ENCODE measurements around the gene ESR2. TPM values are rescaled to one million over a fixed set of nuclear protein-coding genes. Genes with fewer than 3 reads are reported as not detected.
"Not testable (repeated sequence)": the region's sequence is repeated elsewhere in the genome, so short reads cannot be mapped to it uniquely, and the experiment has no call there.

ESR2 gene
- total RNA-seq, 4 donors from 2014 or later, result 1.4 to 1.6 (median 1.5) TPM

DNA sequence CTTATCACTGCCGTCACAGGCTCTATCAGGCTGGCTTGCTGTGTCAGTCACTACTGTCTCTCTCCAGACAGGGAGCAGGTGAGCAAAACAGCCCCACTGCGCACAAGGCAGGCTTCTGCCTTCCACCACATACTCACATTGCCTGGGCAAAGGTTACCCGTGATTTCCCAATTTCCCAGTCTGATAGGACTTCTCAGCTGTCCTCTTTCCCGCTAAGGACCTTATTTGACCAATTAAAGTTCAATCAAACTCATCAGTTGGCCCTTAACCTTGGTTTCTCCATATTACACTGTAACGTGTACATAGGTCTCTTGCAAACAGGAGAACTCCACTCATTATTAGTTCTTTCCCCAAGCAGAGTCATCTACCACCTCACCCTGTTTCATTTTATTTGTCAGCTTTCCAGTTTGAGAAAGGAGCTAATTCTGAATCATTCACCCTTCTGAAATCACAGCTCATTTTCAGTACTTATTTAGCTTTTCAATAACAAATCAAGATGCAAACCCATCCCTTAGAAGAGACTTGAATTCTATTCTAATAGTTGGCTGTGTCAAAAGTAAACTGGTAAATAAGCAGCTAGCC is 170.8 kb downstream of the ESR2 start:
- no peak for ATAC-seq (ENCODE audit: low FRiP score)
- DNase-seq (ENCODE audit: low spot score), result no peak
- TF ChIP-seq, protein P1, sequence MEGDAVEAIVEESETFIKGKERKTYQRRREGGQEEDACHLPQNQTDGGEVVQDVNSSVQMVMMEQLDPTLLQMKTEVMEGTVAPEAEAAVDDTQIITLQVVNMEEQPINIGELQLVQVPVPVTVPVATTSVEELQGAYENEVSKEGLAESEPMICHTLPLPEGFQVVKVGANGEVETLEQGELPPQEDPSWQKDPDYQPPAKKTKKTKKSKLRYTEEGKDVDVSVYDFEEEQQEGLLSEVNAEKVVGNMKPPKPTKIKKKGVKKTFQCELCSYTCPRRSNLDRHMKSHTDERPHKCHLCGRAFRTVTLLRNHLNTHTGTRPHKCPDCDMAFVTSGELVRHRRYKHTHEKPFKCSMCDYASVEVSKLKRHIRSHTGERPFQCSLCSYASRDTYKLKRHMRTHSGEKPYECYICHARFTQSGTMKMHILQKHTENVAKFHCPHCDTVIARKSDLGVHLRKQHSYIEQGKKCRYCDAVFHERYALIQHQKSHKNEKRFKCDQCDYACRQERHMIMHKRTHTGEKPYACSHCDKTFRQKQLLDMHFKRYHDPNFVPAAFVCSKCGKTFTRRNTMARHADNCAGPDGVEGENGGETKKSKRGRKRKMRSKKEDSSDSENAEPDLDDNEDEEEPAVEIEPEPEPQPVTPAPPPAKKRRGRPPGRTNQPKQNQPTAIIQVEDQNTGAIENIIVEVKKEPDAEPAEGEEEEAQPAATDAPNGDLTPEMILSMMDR (IDR thresholded peaks at IDR 0.05), result no peak

DNA sequence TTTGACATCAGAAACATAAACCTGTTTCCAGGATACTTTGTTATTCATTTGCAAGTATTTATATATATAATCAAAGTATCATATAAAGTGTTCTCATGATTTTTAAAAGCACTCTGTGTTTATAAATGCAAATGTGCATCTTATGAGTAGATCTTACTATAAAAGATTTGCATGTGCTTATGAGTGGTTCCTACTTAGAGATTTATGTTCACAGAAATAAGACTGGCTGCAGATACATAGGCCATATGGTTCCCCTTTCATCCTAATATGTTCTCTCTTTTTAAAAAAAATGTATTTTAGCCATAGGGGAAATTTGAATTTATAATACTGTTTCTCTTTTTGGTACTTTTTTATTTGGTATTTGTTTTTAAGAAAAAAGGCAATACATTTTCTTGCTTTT is 174.2 kb downstream of the ESR2 start:
- ATAC-seq (ENCODE audit: low FRiP score) (no peak), DNase-seq (ENCODE audit: low spot score) (no peak)
- TF ChIP-seq, protein P1 (IDR thresholded peaks at IDR 0.05), result no peak

DNA sequence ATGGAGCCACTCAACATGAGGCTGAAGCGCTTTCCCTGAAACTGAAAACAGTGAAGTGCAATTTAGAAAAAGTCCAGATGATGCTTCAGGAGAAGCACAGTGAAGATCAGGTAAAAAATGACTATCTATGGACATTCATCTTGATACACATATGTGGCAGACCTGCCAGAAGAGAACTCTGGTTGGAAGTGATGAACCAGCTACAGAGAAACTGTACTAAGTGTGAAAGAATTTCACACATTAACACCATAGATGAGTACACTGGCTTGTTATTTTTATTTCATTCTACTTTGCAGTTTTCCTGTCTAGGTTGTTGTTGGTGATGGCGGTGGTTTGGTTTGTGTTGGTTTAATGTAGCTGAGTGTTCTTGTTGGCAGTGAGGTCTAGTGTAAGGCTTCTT is 174.7 kb downstream of the ESR2 start:
- TF ChIP-seq, protein P1 (IDR thresholded peaks at IDR 0.05), result no peak
- DNase-seq (ENCODE audit: low spot score) (no peak), ATAC-seq (ENCODE audit: low FRiP score) (no peak)

DNA sequence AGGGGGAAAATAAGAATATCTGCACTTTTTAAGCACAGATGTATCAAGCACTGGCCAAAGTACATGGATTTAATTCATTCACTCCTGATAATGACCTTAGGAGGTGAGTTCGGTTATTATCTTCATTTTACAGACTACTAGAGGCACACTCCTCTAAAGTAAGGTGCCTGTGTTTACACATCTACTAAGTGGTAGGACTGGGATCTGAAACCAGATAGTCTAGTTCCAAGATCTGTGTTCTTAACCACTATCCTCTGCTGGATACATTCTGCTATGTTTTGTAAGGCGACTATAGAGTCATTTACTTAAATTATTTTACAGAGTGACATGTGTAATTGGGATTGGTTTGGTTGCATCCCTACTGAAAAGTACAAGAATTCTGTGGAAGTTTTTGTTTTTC is 175.3 kb downstream of the ESR2 start:
- TF ChIP-seq, protein P1 (IDR thresholded peaks at IDR 0.05), result no peak

DNA sequence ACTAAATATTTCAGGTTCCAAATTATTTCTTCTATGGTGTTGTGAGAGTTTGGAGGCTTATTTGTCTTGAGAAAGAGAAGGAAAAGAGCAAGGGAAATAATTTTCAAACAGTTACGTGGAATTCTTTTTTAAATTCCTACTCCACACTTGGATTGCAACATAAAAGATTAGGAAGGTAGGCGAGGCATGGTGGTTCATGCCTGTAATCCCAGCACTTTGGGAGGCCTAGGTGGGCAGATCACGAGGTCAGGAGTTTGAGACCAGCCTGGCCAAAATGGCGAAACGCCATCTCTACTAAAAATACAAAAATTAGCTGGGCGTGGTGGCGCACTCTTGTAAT is 175.8 kb downstream of the ESR2 start:
- DNase-seq (ENCODE audit: low spot score); ATAC-seq (ENCODE audit: low FRiP score): not testable (repeated sequence)

More for the DNA sequence above, 175.3 kb downstream of the ESR2 start:
- ATAC-seq (ENCODE audit: low FRiP score) (no peak), DNase-seq (ENCODE audit: low spot score) (no peak)

DNA sequence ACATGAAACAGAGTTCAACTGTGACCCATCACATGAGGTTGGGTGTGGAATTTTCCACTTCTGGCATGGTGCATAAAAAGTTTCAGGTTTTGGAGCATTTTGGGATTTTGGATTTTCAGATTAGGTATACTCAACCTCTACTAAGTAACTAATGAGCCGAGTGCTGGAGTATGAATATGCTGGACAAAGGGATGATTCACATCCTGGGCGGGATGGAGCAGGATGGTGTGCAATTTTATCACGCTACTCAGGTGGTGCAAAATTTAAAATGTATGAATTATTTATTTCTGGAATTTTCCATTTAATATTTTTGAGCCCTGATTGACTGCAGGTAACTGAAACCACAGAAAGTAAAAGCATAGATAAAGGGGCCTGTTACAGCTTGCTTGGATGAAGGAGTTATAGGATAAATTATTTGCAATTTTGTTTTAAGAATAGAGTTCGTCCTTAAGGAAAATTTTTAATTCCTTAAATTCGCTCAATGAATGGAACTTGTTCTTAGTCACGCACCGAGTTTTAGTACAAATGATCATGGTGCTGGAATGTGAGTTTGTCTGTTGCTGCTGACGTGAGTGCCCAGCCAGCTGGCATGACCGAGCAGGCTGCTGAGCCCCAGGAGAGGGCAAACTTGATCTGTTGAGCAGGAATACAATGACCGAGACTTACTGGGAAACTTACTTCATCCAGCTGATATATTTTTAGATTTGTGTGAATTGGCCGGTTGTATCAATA is 176.3 kb downstream of the ESR2 start:
- peak; percentile 53 for ATAC-seq (ENCODE audit: low FRiP score)
- TF ChIP-seq, protein P1 (IDR thresholded peaks at IDR 0.05), result no peak
- DNase-seq (ENCODE audit: low spot score), result no peak

DNA sequence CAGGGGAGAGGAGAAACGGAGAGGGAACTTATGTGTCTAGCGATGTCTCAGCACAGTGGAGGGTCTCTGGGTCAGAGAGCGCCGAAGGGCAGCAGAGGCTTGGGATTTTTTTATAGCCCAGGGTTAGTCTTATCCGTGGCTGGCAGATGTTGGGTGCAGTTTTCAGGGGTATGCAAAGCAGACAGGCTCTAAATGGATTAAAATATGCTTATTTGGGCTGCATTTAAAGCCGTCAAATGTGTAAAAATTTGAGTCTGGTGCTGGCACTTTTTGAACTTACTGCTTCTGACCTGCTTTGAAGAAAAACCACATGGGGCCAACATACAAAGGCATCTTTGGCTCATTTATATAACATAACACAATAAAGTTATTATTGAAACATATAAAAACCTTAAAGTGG is 178.8 kb downstream of the ESR2 start:
- DNase-seq (ENCODE audit: low spot score) (no peak), ATAC-seq (ENCODE audit: low FRiP score) (no peak)
- TF ChIP-seq, protein P1 (IDR thresholded peaks at IDR 0.05), result no peak

All from omental fat pad (tissue), 4 donors.